Smooth muscle cell (in vitro differentiated cells): Measurements from ENCODE around the gene FZD1. TPM values are rescaled to one million over a fixed set of nuclear protein-coding genes. Genes with fewer than 3 reads are reported as not detected.
A peak's percentile ranks its signal among the peaks of the same experiment; 100 is the strongest.

Source experiments
- DNase-seq: peaks from one replicate; lab custom pipeline; 2025; ENCODE audit not compliant: unreplicated experiment; lab: John Stamatoyannopoulos, UW
- H2AFZ ChIP-seq: fragments of 200-600 bp; sonication (generic); 2 replicates; pipeline ENCODE4 v1.6.0; 2016; ENCODE audit warnings: antibody characterized with exemption, low read depth, mild to moderate bottlenecking
- H3F3A ChIP-seq: fragments of 200-600 bp; sonication (generic); 2 replicates; pipeline ENCODE4 v1.6.0; 2017; ENCODE audit warnings: antibody characterized with exemption, low read depth
- H3K27ac ChIP-seq: fragments of 200-600 bp; sonication (generic); 2 replicates; pipeline ENCODE4 v1.5.1; 2016; ENCODE audit warnings: low read depth, mild to moderate bottlenecking
- H3K27me3 ChIP-seq: fragments of 200-600 bp; sonication (generic); 2 replicates; pipeline ENCODE4 v1.6.1; 2016; ENCODE audit warnings: low read depth, mild to moderate bottlenecking
- H3K36me3 ChIP-seq: fragments of 200-600 bp; sonication (generic); 2 replicates; pipeline ENCODE4 v1.5.1; 2016; ENCODE audit warnings: low read depth
- H3K4me1 ChIP-seq: fragments of 200-600 bp; sonication (generic); 2 replicates; pipeline ENCODE4 v1.5.1; 2016; ENCODE audit warnings: low read depth
- H3K4me2 ChIP-seq: fragments of 200-600 bp; sonication (generic); 2 replicates; pipeline ENCODE4 v1.6.0; 2016; ENCODE audit warnings: mild to moderate bottlenecking
- H3K4me3 ChIP-seq: fragments of 200-600 bp; sonication (generic); 2 replicates; pipeline ENCODE4 v1.5.1; 2016; ENCODE audit warnings: mild to moderate bottlenecking
- H3K79me2 ChIP-seq: fragments of 200-600 bp; sonication (generic); 2 replicates; pipeline ENCODE4 v1.6.0; 2016; ENCODE audit warnings: low read depth, mild to moderate bottlenecking
- H3K9ac ChIP-seq: fragments of 200-600 bp; sonication (generic); 2 replicates; pipeline ENCODE4 v1.6.0; 2016; ENCODE audit warnings: low read depth
- H3K9me3 ChIP-seq: fragments of 200-600 bp; sonication (generic); replicated peaks from 2 replicates; pipeline ENCODE4 v1.5.1; 2016; ENCODE audit warnings: low read depth
- H4K20me1 ChIP-seq: fragments of 200-600 bp; sonication (generic); 2 replicates; pipeline ENCODE4 v1.6.0; 2016; ENCODE audit warnings: low read depth
- WGBS: methylation state at CpG from one replicate; pipeline ENCODE4 v1.1.7; 2016; ENCODE audit warnings: low lambda C conversion rate; 5-methylcytosine and 5-hydroxymethylcytosine counted together
- polyA plus RNA-seq: library from polyadenylated mRNA; unstranded; fragments of >200 nt; fragmentation: Nextera tagmentation; extraction: Ambion mirVana; gene quantifications from 2 replicates; pipeline ENCODE4 v1.2.1, GENCODE V29; 2016
- total RNA-seq: library from RNA; depleted of rRNA; stranded (reverse); fragments of >200 nt; gene quantifications from 2 replicates; pipeline ENCODE4 v1.2.3, GENCODE V29; 2014
- TF ChIP-seq, protein P1 (sequence below): fragments of 200-600 bp; sonication (generic); IDR thresholded peaks from 2 replicates; pipeline ENCODE4 v1.5.1; 2017; ENCODE audit warnings: borderline replicate concordance, mild to moderate bottlenecking, antibody characterized with exemption; ENCODE audit not compliant: insufficient read depth, poor library complexity, severe bottlenecking

The FZD1 gene
- total and polyA plus RNA-seq, 2 experiments from 2014 or later = 32.4 to 36.2 TPM

DNA sequence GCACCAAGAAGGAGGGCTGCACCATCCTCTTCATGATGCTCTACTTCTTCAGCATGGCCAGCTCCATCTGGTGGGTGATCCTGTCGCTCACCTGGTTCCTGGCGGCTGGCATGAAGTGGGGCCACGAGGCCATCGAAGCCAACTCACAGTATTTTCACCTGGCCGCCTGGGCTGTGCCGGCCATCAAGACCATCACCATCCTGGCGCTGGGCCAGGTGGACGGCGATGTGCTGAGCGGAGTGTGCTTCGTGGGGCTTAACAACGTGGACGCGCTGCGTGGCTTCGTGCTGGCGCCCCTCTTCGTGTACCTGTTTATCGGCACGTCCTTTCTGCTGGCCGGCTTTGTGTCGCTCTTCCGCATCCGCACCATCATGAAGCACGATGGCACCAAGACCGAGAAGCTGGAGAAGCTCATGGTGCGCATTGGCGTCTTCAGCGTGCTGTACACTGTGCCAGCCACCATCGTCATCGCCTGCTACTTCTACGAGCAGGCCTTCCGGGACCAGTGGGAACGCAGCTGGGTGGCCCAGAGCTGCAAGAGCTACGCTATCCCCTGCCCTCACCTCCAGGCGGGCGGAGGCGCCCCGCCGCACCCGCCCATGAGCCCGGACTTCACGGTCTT lies 1.9 kb downstream of the FZD1 start:
- TF ChIP-seq, protein P1, sequence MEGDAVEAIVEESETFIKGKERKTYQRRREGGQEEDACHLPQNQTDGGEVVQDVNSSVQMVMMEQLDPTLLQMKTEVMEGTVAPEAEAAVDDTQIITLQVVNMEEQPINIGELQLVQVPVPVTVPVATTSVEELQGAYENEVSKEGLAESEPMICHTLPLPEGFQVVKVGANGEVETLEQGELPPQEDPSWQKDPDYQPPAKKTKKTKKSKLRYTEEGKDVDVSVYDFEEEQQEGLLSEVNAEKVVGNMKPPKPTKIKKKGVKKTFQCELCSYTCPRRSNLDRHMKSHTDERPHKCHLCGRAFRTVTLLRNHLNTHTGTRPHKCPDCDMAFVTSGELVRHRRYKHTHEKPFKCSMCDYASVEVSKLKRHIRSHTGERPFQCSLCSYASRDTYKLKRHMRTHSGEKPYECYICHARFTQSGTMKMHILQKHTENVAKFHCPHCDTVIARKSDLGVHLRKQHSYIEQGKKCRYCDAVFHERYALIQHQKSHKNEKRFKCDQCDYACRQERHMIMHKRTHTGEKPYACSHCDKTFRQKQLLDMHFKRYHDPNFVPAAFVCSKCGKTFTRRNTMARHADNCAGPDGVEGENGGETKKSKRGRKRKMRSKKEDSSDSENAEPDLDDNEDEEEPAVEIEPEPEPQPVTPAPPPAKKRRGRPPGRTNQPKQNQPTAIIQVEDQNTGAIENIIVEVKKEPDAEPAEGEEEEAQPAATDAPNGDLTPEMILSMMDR = no peak
- peak overlapping the region; percentile 92 for H3K4me2 ChIP-seq
- peak overlapping the region; percentile 89 for H3K27ac ChIP-seq
- H3K36me3 ChIP-seq = no peaks in the 10 kb centered on the region
- H3K4me3 ChIP-seq = peak overlapping the region; percentile 95
- WGBS = 22% methylated on average over 35 of the region's 43 CpGs
- H3K4me1 ChIP-seq = peaks cover 19% of the 10 kb centered on the region
- DNase-seq = no peak
- no peaks in the 10 kb centered on the region for H3K9me3 ChIP-seq
- H3K9ac ChIP-seq = peak overlapping the region; percentile 95
- peaks cover 31% of the 10 kb centered on the region for H4K20me1 ChIP-seq
- H3F3A ChIP-seq = no peaks in the 10 kb centered on the region
- H2AFZ ChIP-seq = no peak overlapping the region
- H3K27me3 ChIP-seq = peaks cover 3% of the 10 kb centered on the region
- H3K79me2 ChIP-seq = peaks cover 49% of the 10 kb centered on the region

DNA sequence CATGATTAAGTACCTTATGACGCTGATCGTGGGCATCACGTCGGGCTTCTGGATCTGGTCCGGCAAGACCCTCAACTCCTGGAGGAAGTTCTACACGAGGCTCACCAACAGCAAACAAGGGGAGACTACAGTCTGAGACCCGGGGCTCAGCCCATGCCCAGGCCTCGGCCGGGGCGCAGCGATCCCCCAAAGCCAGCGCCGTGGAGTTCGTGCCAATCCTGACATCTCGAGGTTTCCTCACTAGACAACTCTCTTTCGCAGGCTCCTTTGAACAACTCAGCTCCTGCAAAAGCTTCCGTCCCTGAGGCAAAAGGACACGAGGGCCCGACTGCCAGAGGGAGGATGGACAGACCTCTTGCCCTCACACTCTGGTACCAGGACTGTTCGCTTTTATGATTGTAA lies 2.5 kb downstream of the FZD1 start:
- H3K79me2 ChIP-seq = peaks cover 49% of the 10 kb centered on the region

DNA sequence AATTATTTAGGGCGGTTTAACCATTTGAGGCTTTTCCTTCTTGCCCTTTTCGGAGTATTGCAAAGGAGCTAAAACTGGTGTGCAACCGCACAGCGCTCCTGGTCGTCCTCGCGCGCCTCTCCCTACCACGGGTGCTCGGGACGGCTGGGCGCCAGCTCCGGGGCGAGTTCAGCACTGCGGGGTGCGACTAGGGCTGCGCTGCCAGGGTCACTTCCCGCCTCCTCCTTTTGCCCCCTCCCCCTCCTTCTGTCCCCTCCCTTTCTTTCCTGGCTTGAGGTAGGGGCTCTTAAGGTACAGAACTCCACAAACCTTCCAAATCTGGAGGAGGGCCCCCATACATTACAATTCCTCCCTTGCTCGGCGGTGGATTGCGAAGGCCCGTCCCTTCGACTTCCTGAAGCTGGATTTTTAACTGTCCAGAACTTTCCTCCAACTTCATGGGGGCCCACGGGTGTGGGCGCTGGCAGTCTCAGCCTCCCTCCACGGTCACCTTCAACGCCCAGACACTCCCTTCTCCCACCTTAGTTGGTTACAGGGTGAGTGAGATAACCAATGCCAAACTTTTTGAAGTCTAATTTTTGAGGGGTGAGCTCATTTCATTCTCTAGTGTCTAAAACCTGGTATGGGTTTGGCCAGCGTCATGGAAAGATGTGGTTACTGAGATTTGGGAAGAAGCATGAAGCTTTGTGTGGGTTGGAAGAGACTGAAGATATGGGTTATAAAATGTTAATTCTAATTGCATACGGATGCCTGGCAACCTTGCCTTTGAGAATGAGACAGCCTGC lies 3.1 kb downstream of the FZD1 start:
- peak overlapping the region; percentile 89 for H3K27ac ChIP-seq
- no peaks in the 10 kb centered on the region for H3K27me3 ChIP-seq
- no peaks in the 10 kb centered on the region for H3K36me3 ChIP-seq
- H3K4me1 ChIP-seq = peaks cover 19% of the 10 kb centered on the region
- TF ChIP-seq, protein P1 = no peak
- H2AFZ ChIP-seq = no peak overlapping the region
- DNase-seq = no peak
- H3K79me2 ChIP-seq = peaks cover 49% of the 10 kb centered on the region
- no peaks in the 10 kb centered on the region for H3K9me3 ChIP-seq
- H3K4me2 ChIP-seq = peak overlapping the region; percentile 92
- H3K9ac ChIP-seq = peak overlapping the region; percentile 95
- peaks cover 31% of the 10 kb centered on the region for H4K20me1 ChIP-seq
- H3K4me3 ChIP-seq = peak overlapping the region; percentile 95
- no peaks in the 10 kb centered on the region for H3F3A ChIP-seq
- WGBS = 3% methylated on average over 29 of the region's 29 CpGs

More for the DNA sequence above, 2.5 kb downstream of the FZD1 start:
- H3K27ac ChIP-seq = peak overlapping the region; percentile 89
- no peak for DNase-seq
- H3K9ac ChIP-seq = peak overlapping the region; percentile 95
- H3K4me2 ChIP-seq = peak overlapping the region; percentile 92
- no peaks in the 10 kb centered on the region for H3K36me3 ChIP-seq
- peak overlapping the region; percentile 95 for H3K4me3 ChIP-seq
- 10% methylated on average over 18 of the region's 20 CpGs for WGBS
- peaks cover 2% of the 10 kb centered on the region for H3K27me3 ChIP-seq
- TF ChIP-seq, protein P1 = no peak
- no peaks in the 10 kb centered on the region for H3F3A ChIP-seq
- H3K4me1 ChIP-seq = peaks cover 19% of the 10 kb centered on the region
- peaks cover 31% of the 10 kb centered on the region for H4K20me1 ChIP-seq
- H2AFZ ChIP-seq = no peak overlapping the region
- H3K9me3 ChIP-seq = no peaks in the 10 kb centered on the region
